NOMO-1 (cell line): Measurements from ENCODE around the gene CA12.

Experiments used
- DNase-seq, 2 experiments: peaks; one replicate each; lab custom pipeline; 2025; ENCODE audit not compliant: unreplicated experiment in 2 of 2; lab: John Stamatoyannopoulos, UW

The CA12 gene

DNA sequence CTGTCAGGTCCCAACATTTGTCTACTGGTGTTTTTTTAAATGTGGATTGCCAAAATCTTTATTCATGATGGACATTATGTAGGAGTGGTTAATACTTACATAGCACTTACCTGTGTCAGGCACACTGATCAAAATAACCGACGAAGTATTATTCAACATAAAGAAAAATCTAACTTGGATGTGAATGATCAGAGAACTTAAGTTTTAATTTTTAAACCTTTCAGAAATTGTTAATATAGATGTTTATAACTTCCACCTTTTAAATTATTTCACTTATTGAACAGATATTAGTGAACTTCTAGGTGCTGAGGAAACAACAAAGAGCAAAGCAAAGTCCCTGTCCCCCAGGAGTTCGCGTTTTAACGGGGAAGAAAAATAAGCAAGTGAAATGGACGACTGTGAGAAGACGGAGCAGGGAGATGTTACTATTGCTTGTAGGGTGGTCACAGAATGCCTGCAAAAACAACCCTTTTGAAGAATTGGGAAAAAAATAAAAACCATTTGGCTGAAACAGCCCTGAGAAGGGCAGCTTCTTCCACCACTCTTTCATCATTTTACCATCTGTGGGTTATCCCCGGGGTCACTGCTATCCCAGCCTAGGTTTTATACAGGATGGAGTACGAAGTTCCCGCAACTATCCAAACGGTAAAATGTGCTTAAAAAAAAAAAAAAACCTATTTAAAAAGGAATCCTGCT lies 105.2 kb downstream of the CA12 start:
- no peak for DNase-seq

DNA sequence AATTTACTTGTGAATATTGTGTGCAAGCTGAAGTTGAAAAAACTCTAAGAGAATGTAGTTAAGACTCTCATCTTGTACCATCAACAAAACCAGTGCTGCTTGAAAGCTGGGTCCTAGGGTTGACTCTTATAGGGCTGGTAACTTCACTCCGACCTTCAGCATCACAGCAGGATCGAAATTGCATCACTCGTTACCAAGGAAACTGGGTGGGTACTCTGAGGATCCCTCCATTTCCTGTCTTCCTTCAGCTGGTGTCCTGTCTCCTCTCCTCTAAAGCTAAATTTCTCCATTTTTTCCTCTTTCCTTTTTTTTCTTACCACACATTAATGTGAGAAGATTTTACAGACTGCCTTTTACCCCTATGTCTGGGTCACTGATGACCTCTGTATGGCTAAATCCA lies 107.2 kb downstream of the CA12 start:
- DNase-seq = no peak
